B cell (primary cell): ENCODE results near the gene PDK2. TPM values are rescaled to one million over a fixed set of nuclear protein-coding genes. Genes with fewer than 3 reads are reported as not detected.

Experiments
- ATAC-seq: fragments of 200-7000 bp; cut with Tn5 transposase; one replicate; pipeline ENCODE4 v1.10.0; 2021; ENCODE audit warnings: low read depth, mild to moderate bottlenecking, moderate number of reproducible peaks, moderate library complexity
- CTCF ChIA-PET: fragments of 350-600 bp; sonication (Branson Sonifier 250); formaldehyde crosslinking; loops from one replicate; lab custom pipeline; 2021; ENCODE audit warnings: antibody characterized with exemption, inconsistent platforms; lab: Charles Lee
- POLR2A ChIA-PET: fragments of 350-600 bp; sonication (Branson Sonifier 250); formaldehyde crosslinking; loops from one replicate; lab custom pipeline; 2021; ENCODE audit warnings: antibody characterized with exemption; lab: Charles Lee
- DNase-seq: peaks from one replicate; pipeline ENCODE4 v3.0.0; 2013
- H2AFZ ChIP-seq: 2 replicates; pipeline ENCODE4 v1.6.1; 2012; ENCODE audit warnings: mild to moderate bottlenecking, low read depth, low read length; ENCODE audit not compliant: insufficient read depth, poor library complexity, severe bottlenecking
- H3K27ac ChIP-seq, 2 donors: 1 replicate in 1 of 2; 2 replicates in 1 of 2; pipeline ENCODE4 v1.5.1; 2012 to 2013; ENCODE audit warnings: low read length in 2 of 2, mild to moderate bottlenecking in 2 of 2, moderate library complexity in 1 of 2
- H3K27me3 ChIP-seq, 4 experiments: fragments of 200-600 bp in 1 of 4; sonication (generic) in 1 of 4; replicated peaks in 1 of 4; 1 replicate in 2 of 4; 2 replicates in 2 of 4; pipeline versions ENCODE4 v1.6.1 to v1.7.0; 2013 to 2016; ENCODE audit warnings: low read length in 3 of 4, mild to moderate bottlenecking in 2 of 4, mixed read lengths in 1 of 4, moderate library complexity in 1 of 4; ENCODE audit not compliant: insufficient read depth in 4 of 4, control insufficient read depth in 3 of 4; ENCODE audit errors: control extremely low read depth in 1 of 4
- H3K36me3 ChIP-seq, 2 experiments: replicated peaks in 1 of 2; 1 replicate in 1 of 2; 2 replicates in 1 of 2; pipeline versions ENCODE4 v1.6.1 to v1.7.1; 2013; ENCODE audit warnings: low read length in 1 of 2; ENCODE audit not compliant: insufficient read depth in 2 of 2, control insufficient read depth in 1 of 2; ENCODE audit errors: control extremely low read depth in 1 of 2, extremely low read depth in 1 of 2
- H3K4me1 ChIP-seq, 2 donors: fragments of 200-600 bp in 1 of 2; sonication (generic) in 1 of 2; 1 replicate in 1 of 2; 2 replicates in 1 of 2; pipeline versions ENCODE4 v1.5.1 to v1.6.1; 2013 to 2017; ENCODE audit warnings: low read length in 2 of 2; ENCODE audit not compliant: control insufficient read depth in 2 of 2, insufficient read depth in 2 of 2
- H3K4me2 ChIP-seq: replicated peaks from 2 replicates; pipeline ENCODE3; 2012; ENCODE audit warnings: mild to moderate bottlenecking, low read depth, low read length; ENCODE audit not compliant: poor library complexity, severe bottlenecking
- H3K4me3 ChIP-seq, 5 experiments: fragments of 200-600 bp in 1 of 5; sonication (generic) in 1 of 5; 1 replicate in 3 of 5; 2 replicates in 2 of 5; pipeline versions ENCODE4 v1.5.1 to v1.7.0; 2011 to 2016; ENCODE audit warnings: low read length in 4 of 5, mild to moderate bottlenecking in 4 of 5, low read depth in 2 of 5, control low read depth in 1 of 5, moderate library complexity in 1 of 5; ENCODE audit not compliant: insufficient read depth in 1 of 5; ENCODE audit errors: control extremely low read depth in 1 of 5, extremely low read depth in 1 of 5
- H3K79me2 ChIP-seq: fragments of 200-600 bp; sonication (generic); one replicate; pipeline ENCODE4 v1.6.0; 2016; ENCODE audit warnings: low read length; ENCODE audit not compliant: control insufficient read depth, insufficient read depth
- H3K9ac ChIP-seq: fragments of 200-600 bp; sonication (generic); 2 replicates; pipeline ENCODE4 v1.6.1; 2017; ENCODE audit warnings: mild to moderate bottlenecking, low read length, moderate library complexity
- H3K9me3 ChIP-seq, 3 donors: one replicate each; pipeline versions ENCODE4 v1.6.1 to v1.7.1; 2013; ENCODE audit warnings: low read length in 2 of 3; ENCODE audit not compliant: control insufficient read depth in 2 of 3, insufficient read depth in 1 of 3; ENCODE audit errors: control extremely low read depth in 1 of 3
- H4K20me1 ChIP-seq: 2 replicates; pipeline ENCODE4 v1.6.0; 2012; ENCODE audit warnings: mild to moderate bottlenecking, low read length; ENCODE audit not compliant: insufficient read depth, control insufficient read depth, poor library complexity, severe bottlenecking
- H3K27ac Mint-ChIP-seq: one replicate; pipeline ENCODE4 v1.8.0; 2021; ENCODE audit warnings: mixed read lengths
- H3K27me3 Mint-ChIP-seq: one replicate; pipeline ENCODE4 v1.8.0; 2021; ENCODE audit warnings: mixed read lengths
- H3K4me1 Mint-ChIP-seq: one replicate; pipeline ENCODE4 v1.8.0; 2021; ENCODE audit warnings: mixed read lengths
- H3K4me3 Mint-ChIP-seq: one replicate; pipeline ENCODE4 v1.8.0; 2021; ENCODE audit warnings: mixed read lengths
- H3K9me3 Mint-ChIP-seq: one replicate; pipeline ENCODE4 v1.8.0; 2022; ENCODE audit warnings: mixed read lengths; ENCODE audit not compliant: insufficient read depth
- EZH2 ChIP-seq: IDR thresholded peaks from 2 replicates; pipeline ENCODE4 v1.6.1; 2012; ENCODE audit warnings: borderline replicate concordance, low read depth, mild to moderate bottlenecking, moderate library complexity, low read length; ENCODE audit not compliant: insufficient read depth, poor library complexity, severe bottlenecking
- WGBS: methylation state at CpG from one replicate; pipeline ENCODE4 v1.1.5; 2013; ENCODE audit warnings: missing lambda C conversion rate; ENCODE audit not compliant: insufficient coverage; 5-methylcytosine and 5-hydroxymethylcytosine counted together
- intact Hi-C: fragments of 100-400 bp; cut with micrococcal nuclease; formaldehyde crosslinking; loops from one replicate; pipeline ENCODE4 v1.10.0; 2022
- polyA plus RNA-seq: library from polyadenylated mRNA; depleted of rRNA; stranded (reverse); fragments of >200 nt; gene quantifications from 2 replicates; pipeline ENCODE4 v1.2.3, GENCODE V29; 2012
- total RNA-seq, 2 donors: library from RNA; stranded (reverse); fragments of 120-200 nt in 1 of 2; gene quantifications; 1 replicate in 1 of 2; 2 replicates in 1 of 2; pipeline versions ENCODE4 v1.2.3 to v1.2.4, GENCODE V29; 2013 to 2022
- TF ChIP-seq, protein P1 (sequence below): fragments of 200-600 bp; IDR thresholded peaks from one replicate; pipeline ENCODE4 v1.8.0; 2022; ENCODE audit warnings: antibody characterized with exemption, mild to moderate bottlenecking

PDK2 gene
- total and polyA plus RNA-seq, 2 donors (not counting 1 experiment from before 2014, with no cell fraction given) = 35.2 to 73.2 TPM

DNA sequence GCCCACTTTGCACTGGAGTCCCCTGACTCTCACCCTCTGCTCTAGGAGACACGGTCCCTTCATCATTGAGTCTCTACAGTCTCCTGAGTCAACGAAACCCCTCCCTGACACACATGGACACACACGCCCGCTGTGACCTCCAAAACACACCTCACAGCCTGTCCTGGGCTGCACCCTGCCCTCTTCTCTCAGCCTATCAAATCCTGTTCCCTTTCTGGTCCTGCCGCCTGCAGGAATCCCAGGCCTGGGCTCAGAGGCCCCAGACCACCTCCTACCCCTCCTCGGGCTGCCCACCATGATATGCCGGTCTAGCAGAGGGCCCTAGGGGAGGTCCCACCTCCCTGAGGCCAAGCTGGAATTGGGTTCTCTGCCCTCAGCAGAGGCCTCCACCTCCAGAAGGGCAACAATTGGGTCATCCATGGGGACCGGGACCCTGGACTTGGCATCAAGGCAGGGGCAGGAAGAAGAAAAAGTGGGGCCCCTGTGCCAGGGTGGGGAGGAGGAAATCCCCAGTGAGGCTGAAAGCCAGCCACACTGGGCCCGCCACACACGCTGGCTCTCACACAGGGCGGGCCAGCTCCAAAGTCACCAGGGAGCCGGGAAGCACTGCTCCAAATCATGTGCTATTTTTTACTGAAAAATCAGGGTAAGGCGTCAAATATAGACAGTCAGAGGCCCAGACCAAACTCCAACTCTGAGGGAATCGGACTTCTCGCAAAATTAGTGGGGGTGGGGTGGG is 51.9 kb downstream of the PDK2 start:
- Mint-ChIP-seq H3K9me3 (no peaks in the 10 kb centered on the region), H3K27me3 (no peaks in the 10 kb centered on the region), H3K27ac (peak overlapping the region; percentile 98), H3K4me3 (peak overlapping the region; percentile 100), H3K4me1 (peaks cover 64% of the 10 kb centered on the region)
- peak overlapping the region; percentile 92 for H3K4me2 ChIP-seq
- intact Hi-C loops = no loop called here
- peaks cover 0 to 44% of the 10 kb centered on the region in 2 experiments for H3K36me3 ChIP-seq
- peaks cover 50 to 66% of the 10 kb centered on the region in 2 donors for H3K4me1 ChIP-seq
- peak overlapping the region; percentile 74 to 97 (median 85) for H3K4me3 ChIP-seq
- H3K9me3 ChIP-seq = no peaks in the 10 kb centered on the region
- peak overlapping the region; percentile 95 for H3K9ac ChIP-seq
- ChIA-PET POLR2A (interaction anchor here (1.0 to 1.6 kb wide), 3 partner anchors 11 to 53 kb away, joined by 4 to 5 read pairs (median 5); partner anchors contain the start of gene PDK2), CTCF (interaction anchor here (0.7 to 5.1 kb wide), 10 partner anchors 14 to 151 kb away, joined by 3 to 59 read pairs (median 4); partner anchors contain the start of genes COL1A1 and SAMD14)
- peak overlapping the region; percentile 82 to 94 for H3K27ac ChIP-seq
- WGBS = 11% methylated on average over 11 of the region's 15 CpGs
- no peak for TF ChIP-seq EZH2
- TF ChIP-seq, protein P1, sequence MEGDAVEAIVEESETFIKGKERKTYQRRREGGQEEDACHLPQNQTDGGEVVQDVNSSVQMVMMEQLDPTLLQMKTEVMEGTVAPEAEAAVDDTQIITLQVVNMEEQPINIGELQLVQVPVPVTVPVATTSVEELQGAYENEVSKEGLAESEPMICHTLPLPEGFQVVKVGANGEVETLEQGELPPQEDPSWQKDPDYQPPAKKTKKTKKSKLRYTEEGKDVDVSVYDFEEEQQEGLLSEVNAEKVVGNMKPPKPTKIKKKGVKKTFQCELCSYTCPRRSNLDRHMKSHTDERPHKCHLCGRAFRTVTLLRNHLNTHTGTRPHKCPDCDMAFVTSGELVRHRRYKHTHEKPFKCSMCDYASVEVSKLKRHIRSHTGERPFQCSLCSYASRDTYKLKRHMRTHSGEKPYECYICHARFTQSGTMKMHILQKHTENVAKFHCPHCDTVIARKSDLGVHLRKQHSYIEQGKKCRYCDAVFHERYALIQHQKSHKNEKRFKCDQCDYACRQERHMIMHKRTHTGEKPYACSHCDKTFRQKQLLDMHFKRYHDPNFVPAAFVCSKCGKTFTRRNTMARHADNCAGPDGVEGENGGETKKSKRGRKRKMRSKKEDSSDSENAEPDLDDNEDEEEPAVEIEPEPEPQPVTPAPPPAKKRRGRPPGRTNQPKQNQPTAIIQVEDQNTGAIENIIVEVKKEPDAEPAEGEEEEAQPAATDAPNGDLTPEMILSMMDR = no peak
- H3K27me3 ChIP-seq = no peaks in the 10 kb centered on the region
- peak; percentile 49 for DNase-seq
- no peak for ATAC-seq
- H3K79me2 ChIP-seq = peaks cover 87% of the 10 kb centered on the region
- H4K20me1 ChIP-seq = peaks cover 80% of the 10 kb centered on the region
- no peak overlapping the region for H2AFZ ChIP-seq

DNA sequence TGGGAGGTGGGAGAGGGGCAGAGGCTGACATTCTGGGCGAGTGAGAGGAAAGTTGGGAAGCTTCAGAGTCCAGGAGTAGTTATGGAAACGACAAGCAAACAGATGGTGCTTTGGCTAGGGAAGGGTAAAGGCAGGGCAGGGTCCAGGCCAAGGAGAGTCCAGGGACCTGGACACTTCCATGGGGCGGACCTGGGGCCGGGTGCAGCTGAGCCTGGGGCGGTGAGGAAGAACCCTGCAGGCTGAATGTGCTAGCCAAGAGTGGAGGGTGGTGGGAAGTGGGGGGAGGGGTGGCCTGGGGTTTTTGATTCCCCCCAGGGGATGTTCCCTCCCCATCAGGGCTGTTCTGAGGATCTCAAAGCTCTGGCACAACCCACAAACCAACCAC is 52.7 kb downstream of the PDK2 start:
- H4K20me1 ChIP-seq = peaks cover 73% of the 10 kb centered on the region
- peak overlapping the region; percentile 92 for H3K4me2 ChIP-seq
- peak overlapping the region; percentile 82 to 94 for H3K27ac ChIP-seq
- H3K9ac ChIP-seq = peak overlapping the region; percentile 95
- peaks cover 50 to 66% of the 10 kb centered on the region in 2 donors for H3K4me1 ChIP-seq
- DNase-seq (no peak), ATAC-seq (no peak)
- no peaks in the 10 kb centered on the region for H3K27me3 Mint-ChIP-seq
- no peak overlapping the region for H2AFZ ChIP-seq
- intact Hi-C loops = loop anchor here (1.0 kb wide), 2 partner anchors 8 to 53 kb away; partner anchors contain the start of gene PDK2
- H3K27me3 ChIP-seq = no peaks in the 10 kb centered on the region
- H3K9me3 Mint-ChIP-seq = no peaks in the 10 kb centered on the region
- peaks cover 59% of the 10 kb centered on the region for H3K4me1 Mint-ChIP-seq
- H3K4me3 ChIP-seq = peak overlapping the region; percentile 74 to 97 (median 85)
- H3K36me3 ChIP-seq = peaks cover 0 to 37% of the 10 kb centered on the region in 2 experiments
- POLR2A ChIA-PET = interaction anchor here (0.6 to 1.8 kb wide), 7 partner anchors 8 to 905 kb away, joined by 3 to 11 read pairs (median 5); partner anchors contain the start of gene PDK2
- no peaks in the 10 kb centered on the region for H3K9me3 ChIP-seq
- peaks cover 80% of the 10 kb centered on the region for H3K79me2 ChIP-seq
- H3K4me3 Mint-ChIP-seq = peak overlapping the region; percentile 100
- 5% methylated on average over 5 of the region's 5 CpGs for WGBS
- TF ChIP-seq, protein P1 = no peak
- TF ChIP-seq EZH2 = no peak
- peak overlapping the region; percentile 98 for H3K27ac Mint-ChIP-seq
- CTCF ChIA-PET = interaction anchor here (0.7 to 5.1 kb wide), 13 partner anchors 9 to 150 kb away, joined by 3 to 59 read pairs (median 5); partner anchors contain the start of gene SAMD14
